NCI-H146 treated with DMSO at 0.1 percent for 48 hours (cell line): ENCODE data around the gene ABL2.

Source experiments
- DNase-seq: peaks from one replicate; lab custom pipeline; 2025; ENCODE audit not compliant: unreplicated experiment; lab: John Stamatoyannopoulos, UW

Gene ABL2

DNA sequence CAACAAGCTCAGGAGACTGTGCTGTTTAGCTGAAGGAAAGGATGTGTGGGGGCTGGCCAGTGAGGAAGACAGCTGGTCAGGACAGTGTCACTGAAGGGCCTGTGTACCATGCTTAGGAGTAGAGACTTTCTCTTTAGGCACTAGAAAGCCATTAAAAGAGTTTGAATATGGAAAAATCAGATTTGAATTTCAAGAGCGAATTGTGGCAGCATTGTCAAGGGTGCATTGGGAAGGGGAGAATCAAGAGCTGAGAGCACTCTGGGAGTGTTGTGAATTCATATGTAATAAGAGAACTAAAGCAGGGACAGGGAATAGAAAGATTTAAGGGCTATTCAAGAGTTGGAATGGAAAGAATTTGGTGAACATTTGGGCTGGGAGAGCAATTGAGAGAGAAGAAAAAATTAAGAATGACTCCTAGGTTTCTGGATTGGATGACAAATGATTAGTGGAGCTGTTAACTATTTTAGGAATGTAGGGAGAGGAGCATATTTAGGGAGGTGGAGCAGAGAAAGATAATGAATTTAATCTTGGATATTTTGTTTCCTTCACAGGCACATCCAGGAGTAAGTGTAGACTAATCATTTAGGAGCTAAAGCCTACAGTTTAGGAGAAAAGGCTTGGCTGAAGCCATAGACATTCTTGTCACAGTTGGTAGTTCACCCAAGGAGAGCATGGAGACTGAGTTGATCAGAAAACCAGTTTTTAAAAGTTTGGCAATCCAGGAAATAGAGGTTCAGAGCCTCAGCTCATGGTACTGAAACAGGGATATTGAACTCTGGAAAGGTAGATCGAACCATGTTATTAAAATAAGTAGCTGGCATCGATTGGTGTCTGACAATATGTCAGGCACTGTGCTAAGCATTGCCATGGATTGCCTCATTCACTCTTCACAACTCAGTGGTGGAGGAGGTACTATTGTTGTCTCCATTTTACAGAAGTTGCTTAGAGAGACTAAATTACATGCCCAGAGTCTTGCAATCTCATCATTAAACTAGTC is 170.7 kb downstream of the ABL2 start:
- no peak for DNase-seq

- no peak for DNase-seq
Measured at GRCh38 chr1:179055937-179056336, 173.5 kb downstream of the ABL2 start.

- DNase-seq: no peak
Measured at GRCh38 chr1:179053486-179053885, 176.0 kb downstream of the ABL2 start.

DNA sequence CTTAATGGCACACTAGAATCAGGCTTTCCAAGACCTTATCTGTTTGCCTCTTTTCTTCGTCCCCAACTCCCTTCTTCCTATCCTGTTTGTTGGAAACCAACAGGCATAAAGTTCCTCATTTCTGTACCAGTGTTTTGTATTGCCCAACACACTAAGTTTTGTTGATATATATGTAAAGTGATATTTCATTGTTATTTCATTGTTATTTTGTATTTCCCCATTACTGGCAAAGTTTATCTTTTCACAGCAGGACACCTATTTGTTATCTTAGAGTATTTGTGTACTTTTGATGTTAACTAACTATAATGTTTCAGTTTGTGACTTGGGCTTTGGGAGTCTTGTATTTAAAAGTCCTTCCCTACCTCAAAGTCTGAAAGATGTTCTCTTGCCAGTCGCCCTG is 176.7 kb downstream of the ABL2 start:
- DNase-seq: no peak
